NOMO-1 treated with dmso at 0.1 percent for 144 hours (cell line): Measurements from ENCODE around the gene ARHGEF9.
"Not testable (repeated sequence)": the region's sequence is repeated elsewhere in the genome, so short reads cannot be mapped to it uniquely, and the experiment has no call there.

Source experiments
- DNase-seq: peaks from one replicate; lab custom pipeline; 2025; ENCODE audit not compliant: unreplicated experiment; lab: John Stamatoyannopoulos, UW

ARHGEF9 gene

GRCh38 chrX:63784902-63785707 lies at the start of gene ARHGEF9:
Gene ARHGEF9 (minus strand): TSS chrX:63785214. CDS start chrX:63785145, 69 bp downstream.
- DNase-seq = no peak

- not testable (repeated sequence) for DNase-seq
Measured at GRCh38 chrX:63825446-63825845, 40.4 kb upstream of the ARHGEF9 start.

GRCh38 chrX:63818156-63818555 lies 33.1 kb upstream of the ARHGEF9 start:
- no peak for DNase-seq

GRCh38 chrX:63817696-63818095 lies 32.7 kb upstream of the ARHGEF9 start:
- no peak for DNase-seq

- DNase-seq = no peak
Measured at GRCh38 chrX:63812823-63813222, 27.8 kb upstream of the ARHGEF9 start.

- DNase-seq = no peak
Measured at GRCh38 chrX:63810746-63811145, 25.7 kb upstream of the ARHGEF9 start.

GRCh38 chrX:63809173-63809572 lies 24.2 kb upstream of the ARHGEF9 start:
- DNase-seq = no peak

GRCh38 chrX:63795406-63795805 lies 10.4 kb upstream of the ARHGEF9 start:
- DNase-seq = not testable (repeated sequence)

- no peak for DNase-seq
Measured at GRCh38 chrX:63785708-63786040, 660 bp upstream of the ARHGEF9 start.

- no peak for DNase-seq
Measured at GRCh38 chrX:63784346-63784901, 590 bp downstream of the ARHGEF9 start.

- DNase-seq = no peak
Measured at GRCh38 chrX:63782515-63782914, 2.5 kb downstream of the ARHGEF9 start.

- no peak for DNase-seq
Measured at GRCh38 chrX:63768760-63769159, 16.3 kb downstream of the ARHGEF9 start.

- no peak for DNase-seq
Measured at GRCh38 chrX:63765712-63766111, 19.3 kb downstream of the ARHGEF9 start.

- DNase-seq = no peak
Measured at GRCh38 chrX:63764946-63765345, 20.1 kb downstream of the ARHGEF9 start.

- DNase-seq = no peak
Measured at GRCh38 chrX:63761639-63762038, 23.4 kb downstream of the ARHGEF9 start.

- DNase-seq = no peak
Measured at GRCh38 chrX:63758011-63758410, 27.0 kb downstream of the ARHGEF9 start.

GRCh38 chrX:63755892-63756291 lies 29.1 kb downstream of the ARHGEF9 start:
- no peak for DNase-seq

GRCh38 chrX:63754860-63755579 lies 30.0 kb downstream of the ARHGEF9 start:
- DNase-seq = peak; percentile 77

GRCh38 chrX:63754136-63754859 lies 30.7 kb downstream of the ARHGEF9 start:
- DNase-seq = no peak

- no peak for DNase-seq
Measured at GRCh38 chrX:63751481-63751880, 33.5 kb downstream of the ARHGEF9 start.

GRCh38 chrX:63750811-63751210 lies 34.2 kb downstream of the ARHGEF9 start:
- DNase-seq = no peak
